Body of pancreas (tissue), 4 donors: ENCODE measurements around the gene C11orf16. TPM values are rescaled to one million over a fixed set of nuclear protein-coding genes. Genes with fewer than 3 reads are reported as not detected.

ENCODE experiments used
- ATAC-seq: fragments of 150-250 bp; one replicate; pipeline ENCODE4 v1.9.1; 2016
- DNase-seq, 4 donors: peaks; one replicate each; pipeline ENCODE4 v3.0.0-alpha.2; 2019
- H3K27ac ChIP-seq, 4 donors: fragments of 200-600 bp; sonication (generic); 1 replicate in 3 of 4; 2 replicates in 1 of 4; pipeline versions ENCODE4 v1.5.1 to v1.6.1; 2016 to 2019; ENCODE audit warnings: mild to moderate bottlenecking in 1 of 4, mixed read lengths in 1 of 4, moderate library complexity in 1 of 4
- H3K27me3 ChIP-seq, 2 donors: fragments of 200-600 bp; sonication (generic); one replicate each; pipeline ENCODE4 v1.6.0; 2016; ENCODE audit warnings: mild to moderate bottlenecking in 1 of 2
- H3K36me3 ChIP-seq, 2 donors: fragments of 200-600 bp; sonication (generic); replicated peaks in 1 of 2; 2 replicates each; pipeline ENCODE4 v1.5.1; 2016; ENCODE audit warnings: low read depth in 2 of 2; ENCODE audit not compliant: insufficient read depth in 1 of 2
- H3K4me1 ChIP-seq: fragments of 200-600 bp; sonication (generic); one replicate; pipeline ENCODE4 v1.6.0; 2016
- H3K4me3 ChIP-seq, 2 donors: fragments of 200-600 bp; sonication (generic); 1 replicate in 1 of 2; 2 replicates in 1 of 2; pipeline ENCODE4 v1.5.1; 2016 to 2019
- H3K9me3 ChIP-seq, 3 donors: fragments of 200-600 bp; sonication (generic); 1 replicate in 2 of 3; 2 replicates in 1 of 3; pipeline ENCODE4 v1.5.1; 2016
- CTCF ChIP-seq, 7 experiments: fragments of 450-650 bp in 4 of 7; fragments of 200-600 bp in 3 of 7; sonication (generic) in 3 of 7; IDR thresholded peaks; one replicate each; pipeline ENCODE4 v1.5.1; 2016 to 2019; ENCODE audit warnings: antibody characterized with exemption in 7 of 7
- POLR2A ChIP-seq, 3 donors: fragments of 450-650 bp; IDR thresholded peaks; one replicate each; pipeline ENCODE4 v1.6.1; 2016; ENCODE audit warnings: antibody characterized with exemption in 3 of 3, mild to moderate bottlenecking in 2 of 3
- WGBS, 2 donors: methylation state at CpG; one replicate each; pipeline ENCODE4 v1.1.5; 2017; 5-methylcytosine and 5-hydroxymethylcytosine counted together
- intact Hi-C: fragments of 100-400 bp; cut with DNase I; formaldehyde crosslinking; loops from one replicate; pipeline ENCODE4 v1.15.1; 2023
- total RNA-seq, 2 donors: library from RNA; depleted of rRNA; stranded (reverse); fragments of >200 nt; gene quantifications; one replicate each; pipeline ENCODE4 v1.1.0, GENCODE V29; 2016

The C11orf16 gene
- total RNA-seq, 2 donors from 2014 or later: not detected

- no peaks in the 10 kb centered on the region for H3K27me3 ChIP-seq
- intact Hi-C loops: no loop called here
- no peaks in the 10 kb centered on the region for H3K9me3 ChIP-seq
- DNase-seq: no peak
- H3K4me3 ChIP-seq: no peak overlapping the region
- no peak overlapping the region for H3K27ac ChIP-seq
- no peak for ATAC-seq
- no peaks in the 10 kb centered on the region for H3K4me1 ChIP-seq
- no peak for TF ChIP-seq CTCF (IDR thresholded peaks at IDR 0.05)
- no peak for TF ChIP-seq POLR2A (IDR thresholded peaks at IDR 0.05)
- no peaks in the 10 kb centered on the region for H3K36me3 ChIP-seq
- 79 to 88% methylated on average over 8 to 9 of the region's 9 CpGs for WGBS, 2 donors
Observed at GRCh38 chr11:8928981-8929615, 3.6 kb downstream of the C11orf16 start.

- Histone ChIP-seq H3K36me3 (no peaks in the 10 kb centered on the region), H3K9me3 (no peaks in the 10 kb centered on the region), H3K27ac (no peak overlapping the region), H3K4me1 (no peaks in the 10 kb centered on the region), H3K4me3 (no peak overlapping the region), H3K27me3 (no peaks in the 10 kb centered on the region)
- intact Hi-C loops: no loop called here
- DNase-seq (no peak), ATAC-seq (no peak)
- 90 to 92% methylated on average over 4 of the region's 4 CpGs for WGBS, 2 donors
- TF ChIP-seq POLR2A (IDR thresholded peaks at IDR 0.05) (no peak), CTCF (IDR thresholded peaks at IDR 0.05) (no peak)
Observed at GRCh38 chr11:8928205-8928604, 4.5 kb downstream of the C11orf16 start.

GRCh38 chr11:8927233-8927632 is 5.5 kb downstream of the C11orf16 start:
- Histone ChIP-seq H3K4me3 (no peak overlapping the region), H3K27ac (no peak overlapping the region), H3K27me3 (no peaks in the 10 kb centered on the region), H3K9me3 (no peaks in the 10 kb centered on the region), H3K36me3 (no peaks in the 10 kb centered on the region), H3K4me1 (no peaks in the 10 kb centered on the region)
- intact Hi-C loops: no loop called here
- DNase-seq (no peak), ATAC-seq (no peak)
- WGBS, 2 donors: 87 to 88% methylated on average over 5 of the region's 5 CpGs
- TF ChIP-seq CTCF (IDR thresholded peaks at IDR 0.05) (no peak), POLR2A (IDR thresholded peaks at IDR 0.05) (no peak)

GRCh38 chr11:8926236-8926635 is 6.5 kb downstream of the C11orf16 start:
- intact Hi-C loops: no loop called here
- 85 to 88% methylated on average over 3 to 4 of the region's 5 CpGs for WGBS, 2 donors
- no peak for TF ChIP-seq POLR2A (IDR thresholded peaks at IDR 0.05)
- TF ChIP-seq CTCF (IDR thresholded peaks at IDR 0.05): no peak
- Histone ChIP-seq H3K4me3 (no peak overlapping the region), H3K27me3 (no peaks in the 10 kb centered on the region), H3K4me1 (no peaks in the 10 kb centered on the region), H3K9me3 (no peaks in the 10 kb centered on the region), H3K27ac (no peak overlapping the region), H3K36me3 (no peaks in the 10 kb centered on the region)
- ATAC-seq: no peak
- DNase-seq: no peak

- Histone ChIP-seq H3K27ac (no peak overlapping the region), H3K36me3 (no peaks in the 10 kb centered on the region), H3K4me1 (no peaks in the 10 kb centered on the region), H3K27me3 (no peaks in the 10 kb centered on the region), H3K4me3 (no peak overlapping the region), H3K9me3 (no peaks in the 10 kb centered on the region)
- TF ChIP-seq POLR2A (IDR thresholded peaks at IDR 0.05) (no peak), CTCF (IDR thresholded peaks at IDR 0.05) (no peak)
- no peak for DNase-seq
- 91 to 92% methylated on average over 3 to 5 of the region's 5 CpGs for WGBS, 2 donors
- intact Hi-C loops: no loop called here
- no peak for ATAC-seq
Observed at GRCh38 chr11:8925711-8926110, 7.0 kb downstream of the C11orf16 start.
